Naive thymus-derived CD4-positive, alpha-beta T cell (primary cell): ENCODE data around the gene CA11. TPM values are rescaled to one million over a fixed set of nuclear protein-coding genes. Genes with fewer than 3 reads are reported as not detected.
"Not testable (repeated sequence)": the region's sequence is repeated elsewhere in the genome, so short reads cannot be mapped to it uniquely, and the experiment has no call there.

Source experiments
- ATAC-seq: fragments of 150-1000 bp; cut with Tn5 transposase; 2 replicates; pipeline ENCODE4 v1.10.0; 2021; ENCODE audit warnings: mild to moderate bottlenecking, moderate library complexity
- CTCF ChIA-PET: fragments of 350-600 bp; sonication (Branson Sonifier 250); formaldehyde crosslinking; loops from one replicate; lab custom pipeline; 2021; ENCODE audit warnings: antibody characterized with exemption; lab: Charles Lee
- POLR2A ChIA-PET: fragments of 350-600 bp; sonication (Branson Sonifier 250); formaldehyde crosslinking; loops from one replicate; lab custom pipeline; 2021; ENCODE audit warnings: antibody characterized with exemption, inconsistent platforms; lab: Charles Lee
- DNase-seq, 9 donors: peaks; one replicate each; pipeline versions ENCODE4 v3.0.0 to v3.0.0-alpha.2; 2020 to 2022; ENCODE audit warnings: mixed read lengths in 1 of 9
- H3K27ac ChIP-seq: one replicate; pipeline ENCODE4 v1.7.0; 2013; ENCODE audit warnings: mild to moderate bottlenecking, low read depth, low read length, moderate library complexity
- H3K27me3 ChIP-seq, 2 donors: one replicate each; pipeline ENCODE4 v1.7.0; 2013; ENCODE audit warnings: low read length in 2 of 2, mild to moderate bottlenecking in 2 of 2, moderate library complexity in 2 of 2; ENCODE audit not compliant: control insufficient read depth in 2 of 2, insufficient read depth in 2 of 2
- H3K36me3 ChIP-seq, 3 experiments: 1 replicate in 2 of 3; 2 replicates in 1 of 3; pipeline ENCODE4 v1.7.0; 2013; ENCODE audit warnings: low read length in 3 of 3, mild to moderate bottlenecking in 3 of 3, moderate library complexity in 1 of 3; ENCODE audit not compliant: insufficient read depth in 3 of 3, control insufficient read depth in 2 of 3
- H3K4me1 ChIP-seq, 2 donors: one replicate each; pipeline ENCODE4 v1.7.0; 2013; ENCODE audit warnings: low read length in 2 of 2, mild to moderate bottlenecking in 2 of 2, moderate library complexity in 1 of 2; ENCODE audit not compliant: control insufficient read depth in 2 of 2, insufficient read depth in 2 of 2
- H3K4me3 ChIP-seq: 2 replicates; pipeline ENCODE4 v1.7.0; 2013; ENCODE audit warnings: mild to moderate bottlenecking, low read length
- H3K9me3 ChIP-seq, 3 experiments: 1 replicate in 2 of 3; 2 replicates in 1 of 3; pipeline ENCODE4 v1.7.0; 2013; ENCODE audit warnings: low read length in 3 of 3; ENCODE audit not compliant: control insufficient read depth in 2 of 3
- H3K27ac Mint-ChIP-seq, 9 donors: one replicate each; pipeline ENCODE4 v1.8.0; 2020 to 2022; ENCODE audit warnings: mixed read lengths in 9 of 9, mild to moderate bottlenecking in 8 of 9, moderate library complexity in 5 of 9, inconsistent platforms in 2 of 9
- H3K27me3 Mint-ChIP-seq, 5 donors: one replicate each; pipeline ENCODE4 v1.8.0; 2021 to 2022; ENCODE audit warnings: mixed read lengths in 5 of 5, mild to moderate bottlenecking in 1 of 5
- H3K36me3 Mint-ChIP-seq, 5 donors: one replicate each; pipeline ENCODE4 v1.8.0; 2020 to 2022; ENCODE audit warnings: mixed read lengths in 5 of 5, mild to moderate bottlenecking in 3 of 5, inconsistent platforms in 1 of 5
- H3K4me1 Mint-ChIP-seq, 7 donors: one replicate each; pipeline ENCODE4 v1.8.0; 2020 to 2022; ENCODE audit warnings: mixed read lengths in 7 of 7, mild to moderate bottlenecking in 3 of 7, inconsistent platforms in 1 of 7
- H3K4me3 Mint-ChIP-seq, 10 donors: one replicate each; pipeline ENCODE4 v1.8.0; 2020 to 2022; ENCODE audit warnings: mild to moderate bottlenecking in 10 of 10, mixed read lengths in 10 of 10, moderate library complexity in 6 of 10, inconsistent platforms in 2 of 10
- H3K9me3 Mint-ChIP-seq, 11 donors: one replicate each; pipeline ENCODE4 v1.8.0; 2020 to 2022; ENCODE audit warnings: mixed read lengths in 11 of 11, mild to moderate bottlenecking in 4 of 11, inconsistent platforms in 1 of 11, moderate library complexity in 1 of 11
- intact Hi-C, 2 donors: fragments of 100-400 bp; cut with micrococcal nuclease; formaldehyde crosslinking; loops; one replicate each; pipeline ENCODE4 v1.15.1; 2023
- polyA plus RNA-seq, 2 donors: library from polyadenylated mRNA; unstranded; fragments of 300-500 nt; fragmentation: Illumina TruSeq; gene quantifications; one replicate each; pipeline ENCODE4 v1.2.3, GENCODE V29; 2021
- total RNA-seq, 6 experiments: library from RNA in 5 of 6; stranded (reverse) in 5 of 6; gene quantifications; 1 replicate in 5 of 6; 2 replicates in 1 of 6; pipeline ENCODE4 v1.2.3 and lab custom pipeline; 2021 to 2026

Gene CA11
- total and polyA plus RNA-seq, 7 experiments from 2014 or later, result 6.3 to 20.5 (median 10.8) TPM

- H3K27ac Mint-ChIP-seq, result peak overlapping the region in 2 of 9 donors; percentile 1 to 54
- H3K4me1 ChIP-seq, result peaks cover 6 to 9% of the 10 kb centered on the region in 2 donors
- H3K36me3 ChIP-seq, result no peaks in the 10 kb centered on the region
- ChIA-PET POLR2A (interaction anchor here (0.6 kb wide), 1 partner anchor 28 kb away, joined by 3 read pairs; no protein-coding TSS in a partner anchor), CTCF (no interaction called here)
- intact Hi-C loops, result no loop called here
- H3K4me3 Mint-ChIP-seq, result peak overlapping the region in 1 of 10 donors; percentile 48
- H3K4me1 Mint-ChIP-seq, result peaks cover 7 to 25% (median 10%) of the 10 kb centered on the region in 7 donors
- ATAC-seq (no peak), DNase-seq (no peak)
- no peak overlapping the region for H3K27ac ChIP-seq
- no peaks in the 10 kb centered on the region for H3K9me3 Mint-ChIP-seq
- peaks cover 0 to 11% (median 0%) of the 10 kb centered on the region in 5 donors for H3K27me3 Mint-ChIP-seq
- no peaks in the 10 kb centered on the region for H3K9me3 ChIP-seq
- H3K27me3 ChIP-seq, result no peaks in the 10 kb centered on the region
- no peaks in the 10 kb centered on the region for H3K36me3 Mint-ChIP-seq
- H3K4me3 ChIP-seq, result no peak overlapping the region
Measured at GRCh38 chr19:48658483-48658882, 12.5 kb upstream of the CA11 start.

- H3K4me3 ChIP-seq, H3K9me3 ChIP-seq, intact Hi-C loops, H3K27ac ChIP-seq, H3K36me3 ChIP-seq, H3K36me3 Mint-ChIP-seq, H3K9me3 Mint-ChIP-seq, H3K4me3 Mint-ChIP-seq, H3K27me3 ChIP-seq, H3K4me1 ChIP-seq, ATAC-seq, DNase-seq: not testable (repeated sequence)
- Mint-ChIP-seq H3K27ac (peak overlapping the region in 2 of 9 donors; percentile 13 to 16), H3K4me1 (peaks cover 7 to 23% (median 11%) of the 10 kb centered on the region in 7 donors), H3K27me3 (peaks cover 0 to 11% (median 0%) of the 10 kb centered on the region in 5 donors)
- CTCF ChIA-PET, result interaction anchor here (0.7 kb wide), 1 partner anchor 9 kb away, joined by 8 read pairs; no protein-coding TSS in a partner anchor
- POLR2A ChIA-PET, result interaction anchor here (0.6 kb wide), 2 partner anchors 27 to 47 kb away, joined by 3 to 4 read pairs; no protein-coding TSS in a partner anchor
Measured at GRCh38 chr19:48657828-48658227, 11.8 kb upstream of the CA11 start.

GRCh38 chr19:48656840-48657474, 11.0 kb upstream of the CA11 start:
- Histone ChIP-seq H3K27ac (no peak overlapping the region), H3K9me3 (no peaks in the 10 kb centered on the region), H3K4me3 (no peak overlapping the region), H3K4me1 (peaks cover 6 to 9% of the 10 kb centered on the region in 2 donors), H3K27me3 (no peaks in the 10 kb centered on the region), H3K36me3 (no peaks in the 10 kb centered on the region)
- POLR2A ChIA-PET, result interaction anchor here (0.7 kb wide), 1 partner anchor 18 kb away, joined by 3 read pairs; no protein-coding TSS in a partner anchor
- no peak for ATAC-seq
- no peaks in the 10 kb centered on the region for H3K36me3 Mint-ChIP-seq
- H3K9me3 Mint-ChIP-seq, result no peaks in the 10 kb centered on the region
- CTCF ChIA-PET, result interaction anchor here (0.7 kb wide), 1 partner anchor 8 kb away, joined by 8 read pairs; no protein-coding TSS in a partner anchor
- H3K4me3 Mint-ChIP-seq, result no peak overlapping the region
- intact Hi-C loops, result no loop called here
- peaks cover 7 to 28% (median 13%) of the 10 kb centered on the region in 7 donors for H3K4me1 Mint-ChIP-seq
- H3K27me3 Mint-ChIP-seq, result peaks cover 0 to 11% (median 0%) of the 10 kb centered on the region in 5 donors
- H3K27ac Mint-ChIP-seq, result peak overlapping the region in 1 of 9 donors; percentile 6
- no peak for DNase-seq

DNA sequence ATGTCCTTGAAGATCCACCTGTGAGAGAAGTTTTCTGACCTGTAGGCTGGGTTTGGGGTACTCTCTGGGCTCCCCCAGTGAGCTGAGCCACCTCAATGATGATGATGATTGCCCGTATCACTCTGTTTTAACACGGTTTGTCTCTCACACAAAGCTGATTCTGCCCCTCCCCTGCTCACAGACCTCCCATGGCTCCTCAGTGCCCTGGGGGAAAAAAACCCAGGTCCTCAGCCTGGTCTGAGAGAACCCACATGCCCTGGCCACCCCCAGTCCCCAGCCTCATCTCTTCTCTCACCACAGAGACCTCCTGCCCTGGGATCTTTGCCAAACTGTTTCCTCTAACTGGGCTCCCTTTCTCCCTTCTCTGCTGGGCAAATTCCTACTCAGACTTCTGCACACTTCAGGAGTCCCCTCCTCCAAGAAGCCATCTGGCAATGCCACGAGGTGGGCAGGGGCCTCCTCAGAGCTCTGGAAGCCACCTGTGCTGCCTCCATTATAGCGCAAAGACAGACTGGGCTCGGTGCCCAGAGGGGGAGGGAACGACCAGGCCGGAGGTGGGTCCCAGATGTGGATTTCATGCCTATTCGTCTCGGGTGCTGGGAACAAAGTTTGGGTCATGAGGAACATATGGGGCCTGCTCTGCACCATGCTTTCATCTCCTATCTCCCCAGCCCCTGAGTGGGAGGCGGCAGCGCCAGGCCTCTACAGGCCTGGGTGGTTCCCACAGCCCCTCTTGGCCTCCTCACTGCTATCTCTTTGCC, 8.5 kb upstream of the CA11 start:
- ChIA-PET POLR2A (no interaction called here), CTCF (no interaction called here)
- Histone ChIP-seq H3K27ac (no peak overlapping the region), H3K36me3 (no peaks in the 10 kb centered on the region), H3K4me3 (no peak overlapping the region), H3K4me1 (peaks cover 3% of the 10 kb centered on the region in 2 donors), H3K9me3 (no peaks in the 10 kb centered on the region), H3K27me3 (no peaks in the 10 kb centered on the region)
- Mint-ChIP-seq H3K9me3 (no peaks in the 10 kb centered on the region), H3K4me1 (peaks cover 5 to 29% (median 13%) of the 10 kb centered on the region in 7 donors), H3K36me3 (no peaks in the 10 kb centered on the region), H3K4me3 (no peak overlapping the region), H3K27ac (peak overlapping the region in 3 of 9 donors; percentile 37 to 81 (median 76)), H3K27me3 (peaks cover 0 to 11% (median 0%) of the 10 kb centered on the region in 5 donors)
- intact Hi-C loops, result no loop called here
- ATAC-seq, result no peak
- DNase-seq, result no peak

- DNase-seq (no peak), ATAC-seq (no peak)
- Histone ChIP-seq H3K27ac (no peak overlapping the region), H3K36me3 (no peaks in the 10 kb centered on the region), H3K27me3 (no peaks in the 10 kb centered on the region), H3K4me3 (no peak overlapping the region), H3K9me3 (no peaks in the 10 kb centered on the region), H3K4me1 (peaks cover 6 to 15% of the 10 kb centered on the region in 2 donors)
- Mint-ChIP-seq H3K27ac (peak overlapping the region in 6 of 9 donors; percentile 1 to 89 (median 74)), H3K4me1 (peaks cover 13 to 48% (median 29%) of the 10 kb centered on the region in 7 donors), H3K36me3 (no peaks in the 10 kb centered on the region), H3K27me3 (peaks cover 0 to 3% (median 0%) of the 10 kb centered on the region in 5 donors), H3K4me3 (no peak overlapping the region), H3K9me3 (no peaks in the 10 kb centered on the region)
- intact Hi-C loops, result no loop called here
- POLR2A ChIA-PET, result interaction anchor here (0.6 to 1.2 kb wide), 2 partner anchors 73 to 228 kb away, joined by 4 to 7 read pairs; no protein-coding TSS in a partner anchor
- CTCF ChIA-PET, result interaction anchor here (0.6 to 2.0 kb wide), 3 partner anchors 10 to 190 kb away, joined by 3 to 6 read pairs (median 3); no protein-coding TSS in a partner anchor
Measured at GRCh38 chr19:48651683-48652048, 5.7 kb upstream of the CA11 start.

- H3K4me3 ChIP-seq, result no peak overlapping the region
- Mint-ChIP-seq H3K27me3 (peaks cover 0 to 3% (median 0%) of the 10 kb centered on the region in 5 donors), H3K4me3 (peak overlapping the region in 1 of 10 donors; percentile 17), H3K9me3 (no peaks in the 10 kb centered on the region), H3K36me3 (no peaks in the 10 kb centered on the region), H3K4me1 (peaks cover 16 to 49% (median 31%) of the 10 kb centered on the region in 7 donors), H3K27ac (peak overlapping the region in 7 of 9 donors; percentile 27 to 89 (median 64))
- ChIA-PET POLR2A (interaction anchor here (0.6 to 1.2 kb wide), 2 partner anchors 74 to 228 kb away, joined by 4 to 7 read pairs; no protein-coding TSS in a partner anchor), CTCF (interaction anchor here (0.6 to 2.0 kb wide), 5 partner anchors 10 to 369 kb away, joined by 3 to 6 read pairs (median 3); no protein-coding TSS in a partner anchor)
- intact Hi-C loops, result no loop called here
- ATAC-seq, result no peak
- no peak overlapping the region for H3K27ac ChIP-seq
- no peak for DNase-seq
- H3K27me3 ChIP-seq, result no peaks in the 10 kb centered on the region
- peaks cover 6 to 15% of the 10 kb centered on the region in 2 donors for H3K4me1 ChIP-seq
- no peaks in the 10 kb centered on the region for H3K36me3 ChIP-seq
- H3K9me3 ChIP-seq, result no peaks in the 10 kb centered on the region
Measured at GRCh38 chr19:48650974-48651682, 5.1 kb upstream of the CA11 start.
